ENCODE data around the gene TBC1D2B.

The TBC1D2B gene

GRCh38 chr15:78065284-78065872 lies 12.1 kb downstream of the TBC1D2B start:
- Histone ChIP-seq H3K4me3 (ENCODE audit: low read length in 2 of 2) (no peak overlapping the region), H3K27ac (replicated peaks; ENCODE audit: low read length) (no peak overlapping the region), H3K4ac (ENCODE audit: low read length) (no peak overlapping the region), H3K4me2 (ENCODE audit: insufficient read depth, low read length, poor library complexity, severe bottlenecking) (no peak overlapping the region), H2AK5ac (ENCODE audit: low read depth, low read length) (no peak overlapping the region), H3K4me1 (ENCODE audit: control insufficient read depth in 2 of 2, insufficient read depth in 1 of 2, low read depth in 1 of 2, low read length in 2 of 2) (peaks cover 5 to 20% of the 10 kb centered on the region in 2 donors), H4K91ac (ENCODE audit: low read depth, low read length, poor library complexity) (no peak overlapping the region), H3K36me3 (replicated peaks in 1 of 2; ENCODE audit: control insufficient read depth in 2 of 2, insufficient read depth in 2 of 2, low read length in 2 of 2) (no peaks in the 10 kb centered on the region), H2BK5ac (ENCODE audit: low read length) (no peak overlapping the region), H3K9ac (ENCODE audit: low read depth, low read length, poor library complexity) (no peak overlapping the region), H4K8ac (ENCODE audit: low read depth, low read length) (no peak overlapping the region), H3K14ac (ENCODE audit: low read length) (no peak overlapping the region), H3K9me3 (replicated peaks in 1 of 2; ENCODE audit: control insufficient read depth in 2 of 2, insufficient read depth in 1 of 2, low read depth in 1 of 2, low read length in 2 of 2) (no peaks in the 10 kb centered on the region), H3K27me3 (ENCODE audit: control insufficient read depth in 3 of 3, insufficient read depth in 3 of 3, low read depth in 1 of 3, low read length in 3 of 3) (no peaks in the 10 kb centered on the region), H2AFZ (ENCODE audit: low read length) (peak overlapping the region; percentile 38), H3K79me1 (ENCODE audit: low read depth, low read length) (no peaks in the 10 kb centered on the region), H2BK12ac (ENCODE audit: low read length) (no peak overlapping the region), H2BK120ac (ENCODE audit: low read depth, low read length) (no peak overlapping the region), H3K18ac (ENCODE audit: low read length) (no peak overlapping the region), H2BK15ac (ENCODE audit: low read length) (no peak overlapping the region), H3K23ac (ENCODE audit: low read depth, low read length, poor library complexity) (no peak overlapping the region)
- WGBS, 2 donors (ENCODE audit: extremely low coverage in 2 of 2, insufficient read length in 2 of 2, insufficient replicate concordance in 1 of 2): no CpG with 5 or more reads among the region's 5 CpGs
- no peak for DNase-seq (ENCODE audit: low spot score)

DNA sequence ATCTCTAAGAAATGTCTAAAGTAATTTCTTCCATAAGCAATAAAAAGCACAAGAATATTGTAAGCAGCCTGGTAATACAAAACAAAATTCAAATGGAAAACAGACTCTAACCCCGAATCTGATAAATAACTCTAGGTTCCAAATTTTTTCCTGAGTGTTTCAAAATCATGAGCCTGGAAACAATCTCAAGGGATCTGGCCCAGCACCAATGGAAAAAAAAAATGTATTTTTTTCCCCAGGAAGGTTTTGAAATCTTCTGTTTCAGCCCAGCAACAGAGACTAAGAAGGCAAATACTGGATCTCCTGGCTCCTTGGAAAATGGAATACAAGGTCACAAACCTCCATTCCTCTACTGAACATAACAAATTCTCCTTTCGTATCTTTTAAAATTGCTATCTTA lies 13.0 kb downstream of the TBC1D2B start:
- Histone ChIP-seq H3K14ac (ENCODE audit: low read length) (no peak overlapping the region), H3K4ac (ENCODE audit: low read length) (no peak overlapping the region), H4K91ac (ENCODE audit: low read depth, low read length, poor library complexity) (no peak overlapping the region), H2BK5ac (ENCODE audit: low read length) (no peak overlapping the region), H3K23ac (ENCODE audit: low read depth, low read length, poor library complexity) (no peak overlapping the region), H3K27ac (replicated peaks; ENCODE audit: low read length) (no peak overlapping the region), H3K9me3 (replicated peaks in 1 of 2; ENCODE audit: control insufficient read depth in 2 of 2, insufficient read depth in 1 of 2, low read depth in 1 of 2, low read length in 2 of 2) (no peaks in the 10 kb centered on the region), H3K36me3 (replicated peaks in 1 of 2; ENCODE audit: control insufficient read depth in 2 of 2, insufficient read depth in 2 of 2, low read length in 2 of 2) (no peaks in the 10 kb centered on the region), H3K18ac (ENCODE audit: low read length) (no peak overlapping the region), H3K4me1 (ENCODE audit: control insufficient read depth in 2 of 2, insufficient read depth in 1 of 2, low read depth in 1 of 2, low read length in 2 of 2) (peaks cover 5 to 20% of the 10 kb centered on the region in 2 donors), H3K4me3 (ENCODE audit: low read length in 2 of 2) (no peak overlapping the region), H4K8ac (ENCODE audit: low read depth, low read length) (no peak overlapping the region), H2AFZ (ENCODE audit: low read length) (no peak overlapping the region), H2BK12ac (ENCODE audit: low read length) (no peak overlapping the region), H3K79me1 (ENCODE audit: low read depth, low read length) (no peaks in the 10 kb centered on the region), H2BK120ac (ENCODE audit: low read depth, low read length) (no peak overlapping the region), H2BK15ac (ENCODE audit: low read length) (no peak overlapping the region), H2AK5ac (ENCODE audit: low read depth, low read length) (no peak overlapping the region), H3K27me3 (ENCODE audit: control insufficient read depth in 3 of 3, insufficient read depth in 3 of 3, low read depth in 1 of 3, low read length in 3 of 3) (no peaks in the 10 kb centered on the region), H3K4me2 (ENCODE audit: insufficient read depth, low read length, poor library complexity, severe bottlenecking) (no peak overlapping the region), H3K9ac (ENCODE audit: low read depth, low read length, poor library complexity) (no peak overlapping the region)
- 100% methylated on average over 1 of the region's 2 CpGs for WGBS, 2 donors (ENCODE audit: extremely low coverage in 2 of 2, insufficient read length in 2 of 2, insufficient replicate concordance in 1 of 2)
- no peak for DNase-seq (ENCODE audit: low spot score)

DNA sequence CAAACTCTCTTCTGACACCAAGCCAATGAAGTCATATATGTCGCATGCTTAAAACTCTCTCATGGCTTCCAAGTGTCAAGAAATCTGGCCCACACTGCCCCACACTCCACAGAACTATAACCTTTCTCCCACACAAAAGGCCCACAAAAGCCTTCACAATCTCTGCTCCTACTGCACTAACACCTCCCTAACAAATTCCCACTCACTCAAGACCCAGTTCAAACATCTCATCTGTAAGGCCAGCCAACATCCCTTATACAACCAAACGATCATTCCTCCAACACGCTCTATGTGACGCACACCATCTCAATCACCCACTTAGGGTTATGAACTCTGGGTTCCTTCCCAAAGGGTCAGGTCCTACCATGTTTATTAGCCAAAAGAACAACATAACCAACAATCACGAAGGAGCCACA lies 13.5 kb downstream of the TBC1D2B start:
- Histone ChIP-seq H3K36me3 (replicated peaks in 1 of 2; ENCODE audit: control insufficient read depth in 2 of 2, insufficient read depth in 2 of 2, low read length in 2 of 2) (no peaks in the 10 kb centered on the region), H2BK120ac (ENCODE audit: low read depth, low read length) (no peak overlapping the region), H3K4ac (ENCODE audit: low read length) (no peak overlapping the region), H4K91ac (ENCODE audit: low read depth, low read length, poor library complexity) (no peak overlapping the region), H3K9ac (ENCODE audit: low read depth, low read length, poor library complexity) (no peak overlapping the region), H3K9me3 (replicated peaks in 1 of 2; ENCODE audit: control insufficient read depth in 2 of 2, insufficient read depth in 1 of 2, low read depth in 1 of 2, low read length in 2 of 2) (no peaks in the 10 kb centered on the region), H4K8ac (ENCODE audit: low read depth, low read length) (no peak overlapping the region), H3K18ac (ENCODE audit: low read length) (no peak overlapping the region), H2BK12ac (ENCODE audit: low read length) (no peak overlapping the region), H2AK5ac (ENCODE audit: low read depth, low read length) (no peak overlapping the region), H3K27ac (replicated peaks; ENCODE audit: low read length) (no peak overlapping the region), H3K4me3 (ENCODE audit: low read length in 2 of 2) (no peak overlapping the region), H2AFZ (ENCODE audit: low read length) (no peak overlapping the region), H3K4me2 (ENCODE audit: insufficient read depth, low read length, poor library complexity, severe bottlenecking) (no peak overlapping the region), H3K79me1 (ENCODE audit: low read depth, low read length) (no peaks in the 10 kb centered on the region), H3K27me3 (ENCODE audit: control insufficient read depth in 3 of 3, insufficient read depth in 3 of 3, low read depth in 1 of 3, low read length in 3 of 3) (no peaks in the 10 kb centered on the region), H2BK5ac (ENCODE audit: low read length) (no peak overlapping the region), H3K14ac (ENCODE audit: low read length) (no peak overlapping the region), H3K23ac (ENCODE audit: low read depth, low read length, poor library complexity) (no peak overlapping the region), H3K4me1 (ENCODE audit: control insufficient read depth in 2 of 2, insufficient read depth in 1 of 2, low read depth in 1 of 2, low read length in 2 of 2) (peaks cover 5 to 20% of the 10 kb centered on the region in 2 donors), H2BK15ac (ENCODE audit: low read length) (no peak overlapping the region)
- DNase-seq (ENCODE audit: low spot score): no peak
- no CpG with 5 or more reads among the region's 5 CpGs for WGBS, 2 donors (ENCODE audit: extremely low coverage in 2 of 2, insufficient read length in 2 of 2, insufficient replicate concordance in 1 of 2)

DNA sequence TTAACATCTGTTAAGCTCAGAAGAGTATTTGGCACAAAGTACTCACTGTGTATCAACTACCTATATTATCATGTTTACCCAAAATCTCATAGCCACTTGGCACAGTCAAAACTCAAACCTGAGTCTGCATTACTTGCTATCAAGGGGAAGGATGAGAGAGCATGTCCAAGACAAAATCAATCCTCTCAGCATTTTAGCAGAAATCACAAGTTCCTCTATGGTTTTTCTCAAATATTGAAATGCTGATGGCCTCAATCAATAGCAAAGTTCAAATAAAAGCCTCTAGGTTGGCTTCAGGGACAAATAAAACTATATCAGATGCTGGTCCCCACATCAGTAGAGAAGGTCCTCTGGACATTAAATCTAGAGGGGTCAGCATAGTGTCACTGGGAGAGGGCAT lies 14.3 kb downstream of the TBC1D2B start:
- Histone ChIP-seq H2BK15ac (ENCODE audit: low read length) (no peak overlapping the region), H3K4me3 (ENCODE audit: low read length in 2 of 2) (no peak overlapping the region), H4K8ac (ENCODE audit: low read depth, low read length) (no peak overlapping the region), H3K27ac (replicated peaks; ENCODE audit: low read length) (no peak overlapping the region), H2AK5ac (ENCODE audit: low read depth, low read length) (no peak overlapping the region), H3K9me3 (replicated peaks in 1 of 2; ENCODE audit: control insufficient read depth in 2 of 2, insufficient read depth in 1 of 2, low read depth in 1 of 2, low read length in 2 of 2) (no peaks in the 10 kb centered on the region), H3K4me1 (ENCODE audit: control insufficient read depth in 2 of 2, insufficient read depth in 1 of 2, low read depth in 1 of 2, low read length in 2 of 2) (peaks cover 2 to 13% of the 10 kb centered on the region in 2 donors), H2BK120ac (ENCODE audit: low read depth, low read length) (no peak overlapping the region), H2BK5ac (ENCODE audit: low read length) (no peak overlapping the region), H2BK12ac (ENCODE audit: low read length) (no peak overlapping the region), H3K23ac (ENCODE audit: low read depth, low read length, poor library complexity) (no peak overlapping the region), H3K18ac (ENCODE audit: low read length) (no peak overlapping the region), H3K14ac (ENCODE audit: low read length) (no peak overlapping the region), H3K4me2 (ENCODE audit: insufficient read depth, low read length, poor library complexity, severe bottlenecking) (no peak overlapping the region), H3K4ac (ENCODE audit: low read length) (no peak overlapping the region), H4K91ac (ENCODE audit: low read depth, low read length, poor library complexity) (no peak overlapping the region), H3K79me1 (ENCODE audit: low read depth, low read length) (no peaks in the 10 kb centered on the region), H3K27me3 (ENCODE audit: control insufficient read depth in 3 of 3, insufficient read depth in 3 of 3, low read depth in 1 of 3, low read length in 3 of 3) (no peaks in the 10 kb centered on the region), H3K36me3 (replicated peaks in 1 of 2; ENCODE audit: control insufficient read depth in 2 of 2, insufficient read depth in 2 of 2, low read length in 2 of 2) (no peaks in the 10 kb centered on the region), H3K9ac (ENCODE audit: low read depth, low read length, poor library complexity) (no peak overlapping the region), H2AFZ (ENCODE audit: low read length) (no peak overlapping the region)
- no peak for DNase-seq (ENCODE audit: low spot score)
